GM06990 (cell line): ENCODE results near the gene CDK18.

ENCODE experiments used
- DNase-seq: peaks from one replicate; pipeline ENCODE4 v3.0.0-alpha.2; 2011; ENCODE audit not compliant: insufficient read length; ENCODE audit errors: extremely low read depth
- H3K27me3 ChIP-seq: replicated peaks from 2 replicates; pipeline ENCODE4 v1.6.0; 2011; ENCODE audit warnings: low read length; ENCODE audit not compliant: control insufficient read depth, insufficient read depth
- H3K36me3 ChIP-seq: 2 replicates; pipeline ENCODE4 v1.5.1; 2011; ENCODE audit warnings: low read length; ENCODE audit not compliant: control insufficient read depth, insufficient read depth
- H3K4me3 ChIP-seq: replicated peaks from 2 replicates; pipeline ENCODE4 v1.5.1; 2011; ENCODE audit warnings: low read depth, mild to moderate bottlenecking, control low read depth, low read length
- TF ChIP-seq, protein P1 (sequence below): IDR thresholded peaks from 2 replicates; pipeline ENCODE4 v1.5.1; 2011; ENCODE audit warnings: low read length, control low read depth, mild to moderate bottlenecking, inconsistent platforms; ENCODE audit not compliant: insufficient read depth, poor library complexity, severe bottlenecking

The CDK18 gene

DNA sequence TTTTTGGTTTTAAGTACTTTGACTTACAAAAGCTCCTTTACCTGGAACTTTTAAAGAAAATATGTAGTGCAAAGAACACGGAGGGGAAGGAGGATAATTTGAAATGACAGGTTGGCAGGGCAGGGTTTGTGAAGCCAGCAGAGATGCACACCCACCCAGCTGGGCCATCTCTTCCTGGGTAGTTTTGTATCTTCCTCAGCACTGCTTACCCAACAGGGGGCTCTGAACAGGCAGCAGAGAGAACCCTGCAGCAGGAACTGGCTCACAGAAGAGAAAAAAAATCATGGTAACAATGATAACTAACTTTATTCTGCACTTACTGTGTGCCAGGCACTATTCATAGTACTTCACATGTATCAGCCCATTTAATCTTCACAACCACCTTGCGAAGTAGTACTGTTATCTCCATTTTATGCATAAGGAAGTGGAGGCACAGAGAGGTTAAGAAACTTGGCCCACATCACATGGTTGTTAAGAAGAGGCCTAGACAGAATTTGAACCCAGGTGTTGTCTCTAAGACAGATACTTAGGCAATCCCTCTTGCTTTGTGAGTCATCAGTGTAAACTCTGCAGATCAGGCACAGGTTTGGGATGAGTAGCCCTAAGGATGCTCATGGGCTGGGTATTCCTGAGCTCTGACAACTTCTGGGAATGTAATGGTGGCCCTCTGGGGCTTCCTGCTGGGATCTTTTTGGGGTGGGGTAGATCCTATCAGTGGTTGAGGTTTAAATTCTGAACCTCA, 66.5 kb downstream of the CDK18 start:
- no peak for DNase-seq
- TF ChIP-seq, protein P1, sequence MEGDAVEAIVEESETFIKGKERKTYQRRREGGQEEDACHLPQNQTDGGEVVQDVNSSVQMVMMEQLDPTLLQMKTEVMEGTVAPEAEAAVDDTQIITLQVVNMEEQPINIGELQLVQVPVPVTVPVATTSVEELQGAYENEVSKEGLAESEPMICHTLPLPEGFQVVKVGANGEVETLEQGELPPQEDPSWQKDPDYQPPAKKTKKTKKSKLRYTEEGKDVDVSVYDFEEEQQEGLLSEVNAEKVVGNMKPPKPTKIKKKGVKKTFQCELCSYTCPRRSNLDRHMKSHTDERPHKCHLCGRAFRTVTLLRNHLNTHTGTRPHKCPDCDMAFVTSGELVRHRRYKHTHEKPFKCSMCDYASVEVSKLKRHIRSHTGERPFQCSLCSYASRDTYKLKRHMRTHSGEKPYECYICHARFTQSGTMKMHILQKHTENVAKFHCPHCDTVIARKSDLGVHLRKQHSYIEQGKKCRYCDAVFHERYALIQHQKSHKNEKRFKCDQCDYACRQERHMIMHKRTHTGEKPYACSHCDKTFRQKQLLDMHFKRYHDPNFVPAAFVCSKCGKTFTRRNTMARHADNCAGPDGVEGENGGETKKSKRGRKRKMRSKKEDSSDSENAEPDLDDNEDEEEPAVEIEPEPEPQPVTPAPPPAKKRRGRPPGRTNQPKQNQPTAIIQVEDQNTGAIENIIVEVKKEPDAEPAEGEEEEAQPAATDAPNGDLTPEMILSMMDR: no peak
- Histone ChIP-seq H3K36me3 (no peaks in the 10 kb centered on the region), H3K27me3 (peaks cover 2% of the 10 kb centered on the region), H3K4me3 (no peak overlapping the region)

DNA sequence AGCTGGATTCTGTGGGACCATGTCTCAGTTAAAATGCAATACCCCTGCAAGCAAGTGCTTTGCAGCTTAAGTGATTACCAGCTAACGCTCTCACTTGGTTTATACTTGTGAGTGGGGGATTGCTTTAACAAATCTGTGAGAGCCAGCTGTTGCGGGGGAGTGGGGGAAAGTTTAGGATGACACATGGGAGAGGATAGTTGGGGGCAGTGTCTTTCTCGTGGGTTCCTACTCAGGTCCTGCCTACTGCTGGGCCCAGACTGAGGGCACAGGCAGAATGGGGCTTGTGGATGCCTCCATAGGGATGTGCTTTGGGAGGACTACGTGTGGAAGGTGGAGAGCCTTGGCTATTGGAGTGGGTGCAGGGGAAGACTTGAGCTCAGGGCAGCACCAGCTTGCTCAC, 67.3 kb downstream of the CDK18 start:
- H3K27me3 ChIP-seq: peaks cover 2% of the 10 kb centered on the region
- TF ChIP-seq, protein P1: no peak
- no peak for DNase-seq
- H3K36me3 ChIP-seq: no peaks in the 10 kb centered on the region
- no peak overlapping the region for H3K4me3 ChIP-seq

DNA sequence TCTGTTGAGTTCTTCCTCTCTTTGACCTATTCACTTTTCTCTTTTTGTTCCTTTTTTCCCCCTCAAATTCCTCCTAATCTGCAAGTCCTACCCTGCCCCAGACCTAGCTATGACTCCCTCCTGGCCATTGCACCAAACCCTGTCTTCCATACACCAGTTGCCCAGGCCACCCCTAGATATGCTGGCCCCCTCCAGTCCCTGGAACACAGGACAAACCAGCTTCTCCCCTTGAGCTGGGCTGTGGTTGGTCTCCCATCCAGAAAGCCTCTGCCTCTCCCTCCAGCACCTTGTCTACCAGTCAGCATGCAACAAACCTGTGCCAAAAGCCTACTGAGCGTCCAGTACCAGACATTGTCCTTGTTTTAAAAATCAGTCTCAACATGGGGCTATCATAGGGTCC, 68.0 kb downstream of the CDK18 start:
- Histone ChIP-seq H3K4me3 (no peak overlapping the region), H3K27me3 (peaks cover 4% of the 10 kb centered on the region)
- TF ChIP-seq, protein P1: no peak

DNA sequence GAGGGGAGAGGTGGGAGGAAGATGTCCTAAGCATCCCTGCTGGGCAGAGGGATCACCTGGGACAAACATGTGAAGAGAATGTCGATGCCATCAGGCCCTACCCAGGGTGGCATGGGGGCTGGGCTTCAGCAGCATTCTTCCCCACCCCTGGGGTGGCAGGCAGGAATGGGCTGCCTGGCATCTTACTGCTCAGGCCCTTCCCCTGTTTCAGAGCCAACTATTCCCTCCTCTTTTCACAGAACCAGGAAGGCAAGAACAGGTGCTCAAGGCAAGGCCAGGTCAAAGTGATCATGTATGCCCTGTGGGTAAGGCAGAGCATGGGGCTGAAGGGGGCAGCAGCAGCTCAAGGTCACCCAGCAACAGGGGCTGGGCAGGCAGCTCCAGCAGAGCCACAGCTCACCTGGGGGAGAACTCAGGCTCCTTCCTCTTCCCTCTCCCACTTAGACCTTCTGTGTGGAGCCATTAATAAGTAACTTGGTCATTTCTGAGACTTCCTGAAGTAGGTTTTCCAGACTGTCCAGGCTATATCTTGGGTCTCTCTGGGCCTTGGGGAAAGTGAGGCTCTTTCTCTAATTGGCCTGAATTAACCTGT, 70.9 kb downstream of the CDK18 start:
- no peaks in the 10 kb centered on the region for H3K36me3 ChIP-seq
- DNase-seq: no peak
- peaks cover 5% of the 10 kb centered on the region for H3K27me3 ChIP-seq
- no peak overlapping the region for H3K4me3 ChIP-seq
- TF ChIP-seq, protein P1: no peak

More for the DNA sequence above, 68.0 kb downstream of the CDK18 start:
- DNase-seq: no peak
- no peaks in the 10 kb centered on the region for H3K36me3 ChIP-seq

DNA sequence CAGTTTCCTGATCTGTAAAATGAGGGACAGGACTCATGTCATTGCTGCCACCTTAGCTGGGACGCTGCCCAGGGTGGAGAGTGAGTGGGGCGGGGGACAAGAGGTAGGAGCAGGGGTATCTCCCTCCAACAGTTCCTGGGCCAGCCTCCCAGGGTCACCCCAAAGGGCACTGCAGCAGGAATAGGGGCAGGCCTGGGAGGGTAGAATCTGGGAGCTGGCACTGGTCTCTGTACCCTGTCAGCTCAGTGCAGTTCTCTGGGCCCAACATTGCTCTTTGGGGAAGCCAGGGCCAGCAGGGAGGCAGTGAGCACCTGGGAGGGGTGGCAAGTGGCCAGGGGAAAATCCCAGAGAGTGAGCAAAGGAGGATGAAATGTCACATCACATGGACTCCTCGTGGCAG, 71.5 kb downstream of the CDK18 start:
- TF ChIP-seq, protein P1: no peak
- no peak for DNase-seq
- Histone ChIP-seq H3K4me3 (no peak overlapping the region), H3K27me3 (peaks cover 5% of the 10 kb centered on the region), H3K36me3 (no peaks in the 10 kb centered on the region)
